HCEC 1CT (cell line): ENCODE data around the gene HMGXB4.
A peak's percentile ranks its signal among the peaks of the same experiment; 100 is the strongest.
"Not testable (repeated sequence)": the region's sequence is repeated elsewhere in the genome, so short reads cannot be mapped to it uniquely, and the experiment has no call there.

Source experiments
- DNase-seq: peaks from one replicate; pipeline ENCODE4 v3.0.0-alpha.2; 2017

Gene HMGXB4, protein sequence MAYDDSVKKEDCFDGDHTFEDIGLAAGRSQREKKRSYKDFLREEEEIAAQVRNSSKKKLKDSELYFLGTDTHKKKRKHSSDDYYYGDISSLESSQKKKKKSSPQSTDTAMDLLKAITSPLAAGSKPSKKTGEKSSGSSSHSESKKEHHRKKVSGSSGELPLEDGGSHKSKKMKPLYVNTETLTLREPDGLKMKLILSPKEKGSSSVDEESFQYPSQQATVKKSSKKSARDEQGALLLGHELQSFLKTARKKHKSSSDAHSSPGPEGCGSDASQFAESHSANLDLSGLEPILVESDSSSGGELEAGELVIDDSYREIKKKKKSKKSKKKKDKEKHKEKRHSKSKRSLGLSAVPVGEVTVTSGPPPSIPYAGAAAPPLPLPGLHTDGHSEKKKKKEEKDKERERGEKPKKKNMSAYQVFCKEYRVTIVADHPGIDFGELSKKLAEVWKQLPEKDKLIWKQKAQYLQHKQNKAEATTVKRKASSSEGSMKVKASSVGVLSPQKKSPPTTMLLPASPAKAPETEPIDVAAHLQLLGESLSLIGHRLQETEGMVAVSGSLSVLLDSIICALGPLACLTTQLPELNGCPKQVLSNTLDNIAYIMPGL

DNA sequence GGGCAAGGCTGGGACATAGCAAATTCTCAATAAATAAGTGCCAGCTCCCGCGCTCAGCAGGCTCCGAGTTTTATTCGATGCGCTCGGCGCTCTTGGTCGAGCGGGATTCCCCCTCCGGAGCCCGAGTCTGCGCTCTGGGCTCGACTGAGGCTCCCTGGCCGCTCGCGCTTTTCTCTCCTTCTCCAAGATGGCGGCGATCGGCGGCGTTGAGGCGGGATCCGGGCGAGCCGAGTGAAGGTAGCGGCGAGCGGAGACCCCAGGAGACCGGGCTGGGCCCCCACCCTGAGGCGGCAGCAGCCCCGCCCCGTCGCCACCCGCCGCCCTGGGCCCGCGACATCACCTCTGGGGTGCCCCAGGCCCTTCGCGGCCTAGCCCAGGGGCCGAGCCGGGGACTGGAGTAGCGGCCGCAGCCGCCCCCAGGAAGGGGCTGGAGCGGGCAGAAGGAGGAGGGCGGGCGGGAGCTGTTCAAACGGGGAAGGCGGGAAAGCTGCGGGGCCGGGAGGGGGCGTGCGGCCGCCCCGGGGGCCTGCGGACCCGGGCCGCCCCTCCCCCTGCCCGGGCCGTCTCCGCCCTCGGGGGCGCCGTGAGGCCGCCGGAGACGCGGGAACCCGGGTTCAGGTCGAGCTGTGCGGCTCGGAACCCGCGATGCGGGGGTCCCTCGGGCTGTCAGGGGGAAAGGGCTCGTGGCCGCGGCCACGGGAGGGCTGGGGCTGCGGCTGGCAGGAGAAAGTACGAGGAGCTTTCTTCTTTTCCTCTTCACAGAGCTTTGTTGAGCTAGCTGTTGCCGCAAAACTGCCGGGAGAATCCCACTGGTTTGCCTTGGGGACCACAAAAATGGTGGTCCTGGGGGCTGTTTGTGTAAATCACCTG is at the start of gene HMGXB4:
HMGXB4 (plus strand) TSS at position 173 of the 870 bp plus-strand sequence. CDS start 4,898 bp downstream, outside the sequence.
- peak; percentile 89 for DNase-seq

DNA sequence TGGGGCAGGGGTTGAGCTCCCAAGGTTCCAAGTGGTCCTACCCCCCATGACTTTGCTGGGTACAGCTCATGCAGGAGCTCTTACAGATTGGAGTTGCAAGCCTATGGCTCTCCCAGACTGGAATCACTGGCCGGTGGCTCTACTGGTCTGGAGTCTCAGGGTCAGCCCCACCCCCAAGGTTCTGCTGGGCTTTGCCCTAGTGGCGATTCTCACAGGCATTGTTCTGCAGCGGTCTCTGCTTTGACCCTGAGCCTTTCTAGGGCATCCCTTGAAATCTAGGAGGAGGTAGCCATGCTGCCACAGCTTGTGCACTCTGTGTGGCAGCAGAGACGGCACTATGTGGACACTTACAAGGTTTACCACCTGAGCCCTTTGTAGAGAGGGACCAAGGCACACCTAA is 49.3 kb upstream of the HMGXB4 start:
- DNase-seq, result no peak

DNA sequence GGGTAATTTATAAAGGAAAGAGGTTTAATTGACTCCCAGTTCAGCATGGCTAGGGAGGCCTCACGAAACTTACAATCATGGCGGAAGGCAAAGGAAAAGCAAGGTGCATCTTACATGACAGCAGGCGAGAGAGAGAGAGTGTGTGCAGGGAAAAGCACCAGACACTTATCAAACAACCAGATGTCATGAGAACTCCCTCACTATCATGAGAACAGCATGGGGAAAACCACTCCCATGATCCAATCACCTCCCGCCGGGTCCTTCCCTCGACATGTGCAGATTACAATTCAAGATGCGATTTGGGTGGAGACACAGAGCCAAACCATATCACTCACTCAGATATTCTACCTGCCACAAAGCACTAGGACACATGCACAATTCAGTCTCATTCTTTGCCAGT is 48.1 kb upstream of the HMGXB4 start:
- DNase-seq, result no peak

DNA sequence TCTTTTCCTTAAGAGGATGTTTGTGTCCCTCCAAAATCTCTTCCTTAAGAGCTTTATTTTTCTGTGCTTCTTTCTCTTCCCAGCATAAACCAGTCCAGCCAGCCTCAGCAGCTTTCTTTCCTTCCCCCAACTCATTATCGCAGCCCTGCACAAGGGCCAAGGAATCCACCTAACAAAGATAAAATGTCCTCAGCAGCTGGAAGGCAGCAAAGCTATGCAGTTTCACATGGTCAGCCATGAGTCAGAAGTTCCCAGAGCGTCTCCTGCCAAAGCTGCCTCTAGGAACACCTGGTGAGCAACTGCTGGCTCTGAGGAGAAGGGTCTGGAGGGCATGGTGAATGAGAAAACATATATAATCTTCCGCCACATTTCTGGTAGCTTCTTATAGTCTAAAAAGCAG is 45.3 kb upstream of the HMGXB4 start:
- peak; percentile 62 for DNase-seq

DNA sequence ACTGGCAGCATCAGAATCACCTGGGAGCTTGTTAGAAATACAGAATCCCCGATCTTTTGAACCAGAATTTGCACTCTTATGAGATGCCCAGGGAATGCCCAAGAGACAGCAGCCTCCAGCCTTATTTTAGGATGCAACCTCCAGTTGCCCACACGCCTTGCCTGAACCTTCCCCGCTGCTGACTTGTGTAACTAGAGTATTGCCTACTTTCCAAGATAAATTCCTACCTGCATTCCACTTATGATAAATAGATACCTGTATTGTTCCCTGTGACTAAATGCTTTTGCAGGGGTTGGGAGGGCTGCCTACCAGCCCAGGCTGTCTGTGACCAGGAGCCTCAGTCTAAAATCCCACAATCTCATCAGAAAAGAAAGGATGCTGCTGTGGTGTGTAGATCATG is 44.3 kb upstream of the HMGXB4 start:
- no peak for DNase-seq

DNA sequence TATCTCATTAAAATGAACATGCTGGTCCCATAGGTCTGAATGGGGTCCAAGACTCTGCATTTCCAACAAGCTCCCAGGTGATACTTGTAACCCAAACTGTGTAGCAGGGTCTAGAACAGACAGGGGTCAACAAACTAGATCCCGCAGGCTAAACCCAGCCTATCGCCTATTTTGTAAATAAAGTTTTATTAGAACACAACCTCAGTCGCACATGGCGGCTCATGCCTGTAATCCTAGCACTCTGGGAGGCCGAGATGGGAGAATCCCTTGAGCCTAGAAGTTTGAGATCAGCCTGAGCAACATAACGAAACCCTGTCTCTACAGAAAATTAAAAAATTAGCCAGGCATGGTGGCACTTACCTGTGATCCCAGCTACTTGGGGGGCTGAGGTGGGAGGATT is 42.3 kb upstream of the HMGXB4 start:
- no peak for DNase-seq

DNA sequence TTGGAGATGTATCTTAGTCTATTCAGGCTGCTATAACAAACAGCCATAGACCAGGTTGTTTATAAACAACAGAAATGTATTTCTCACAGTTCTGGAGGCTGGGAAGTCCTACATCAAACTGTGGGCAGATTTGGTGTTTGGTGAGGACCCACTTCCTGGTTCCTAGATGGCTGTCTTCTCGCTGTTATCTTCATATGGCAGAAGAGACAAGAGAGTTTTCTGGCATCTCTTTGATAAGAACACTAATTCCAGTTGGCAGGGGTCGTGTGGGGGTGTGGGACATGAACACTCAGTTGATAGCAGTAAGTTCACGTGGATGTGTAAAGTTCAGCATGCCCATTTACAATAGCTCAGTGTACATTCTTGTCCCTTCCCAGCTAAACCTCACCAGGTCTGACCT is 41.3 kb upstream of the HMGXB4 start:
- no peak for DNase-seq

DNA sequence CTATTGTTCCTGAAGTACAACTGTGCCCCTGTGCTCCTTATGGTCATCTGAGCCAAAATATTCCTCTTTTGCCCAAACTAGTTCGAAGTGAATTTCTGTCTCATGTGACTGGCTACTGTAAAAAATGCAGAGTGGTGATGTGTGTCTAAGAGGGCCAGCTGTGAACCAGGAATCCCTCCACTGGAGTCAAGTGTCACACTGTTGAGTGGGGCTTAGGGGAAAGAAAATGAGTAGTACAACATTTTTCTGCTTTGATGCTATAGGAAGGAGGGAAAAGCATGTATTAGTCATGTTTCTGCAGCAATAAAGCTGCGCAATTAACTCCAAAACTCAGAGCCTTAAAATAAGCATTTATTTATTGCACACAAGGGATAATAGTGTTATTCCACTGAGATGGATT is 39.8 kb upstream of the HMGXB4 start:
- peak; percentile 52 for DNase-seq

DNA sequence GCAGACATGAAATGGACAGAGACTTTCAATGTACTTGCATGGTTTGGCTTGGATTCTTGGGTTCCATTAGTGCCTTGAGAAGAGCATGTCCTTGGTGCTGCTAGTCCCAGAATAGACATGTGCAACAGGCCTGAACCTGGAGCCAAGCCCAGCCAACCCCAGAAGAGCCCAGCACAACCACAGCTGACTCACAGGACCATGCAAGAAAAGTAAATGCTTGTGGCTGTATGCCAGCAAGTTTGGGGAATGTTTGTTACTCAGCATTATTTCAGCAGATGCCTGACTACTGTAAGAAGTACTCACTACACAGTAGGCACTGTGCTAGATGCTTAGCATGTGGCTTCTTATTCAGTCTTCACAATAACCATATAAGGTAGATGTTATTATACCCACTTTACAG is 39.2 kb upstream of the HMGXB4 start:
- peak; percentile 55 for DNase-seq

DNA sequence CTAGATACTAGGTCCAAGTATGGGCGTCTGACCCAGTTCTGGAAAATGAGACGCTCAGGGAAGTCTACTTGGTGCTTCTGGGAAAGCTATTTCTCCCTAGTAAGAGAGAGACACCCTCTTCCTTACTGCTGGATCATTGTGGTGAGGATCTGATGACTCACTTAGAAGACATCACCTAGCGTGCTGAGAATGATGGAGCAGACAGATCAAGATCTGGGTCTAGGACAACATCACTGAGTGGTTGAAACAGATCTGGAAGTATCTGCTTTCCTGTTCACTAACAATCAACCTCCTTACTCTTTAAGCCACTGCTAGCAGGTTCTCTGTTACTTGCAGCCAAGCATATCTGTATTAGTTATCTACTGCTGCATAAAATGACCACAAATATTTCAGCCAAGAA is 38.3 kb upstream of the HMGXB4 start:
- peak; percentile 74 for DNase-seq

DNA sequence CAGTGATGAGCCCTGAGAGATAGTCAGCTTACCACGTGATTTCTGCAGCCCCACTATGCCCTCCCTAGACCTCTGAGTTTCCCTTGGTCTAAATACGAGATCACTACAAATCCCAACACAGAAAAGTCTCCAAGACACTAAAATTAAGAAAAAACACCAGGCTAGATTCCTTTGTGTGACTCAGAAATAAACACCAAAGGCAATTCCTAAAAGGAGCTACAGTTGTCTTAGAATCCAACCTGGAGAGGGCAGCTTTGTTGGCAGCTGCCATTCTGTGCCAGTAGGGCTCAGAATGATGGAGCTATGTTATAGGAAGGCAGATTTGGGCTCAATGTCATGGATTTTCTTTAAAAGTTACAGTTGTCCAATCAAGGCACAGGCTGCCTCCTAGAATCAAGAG is 37.1 kb upstream of the HMGXB4 start:
- no peak for DNase-seq

DNA sequence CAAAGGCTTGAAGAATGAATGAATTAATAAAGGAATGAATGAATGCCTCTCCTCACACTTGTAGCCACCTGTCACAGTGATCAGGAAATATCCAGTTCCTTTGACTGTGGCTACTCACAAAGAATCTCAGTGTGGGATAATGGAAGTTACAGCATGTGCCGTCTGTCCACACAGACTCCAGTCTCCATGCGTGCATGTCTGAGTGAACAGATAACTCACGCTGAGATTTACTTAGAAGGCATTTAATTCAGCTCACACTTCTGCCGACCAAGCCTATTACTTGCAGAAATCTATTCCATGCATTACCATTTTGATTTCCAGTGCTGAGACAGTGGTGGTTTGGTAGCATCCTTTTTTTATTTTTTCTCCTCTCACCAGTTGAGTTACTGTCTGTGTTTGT is 32.3 kb upstream of the HMGXB4 start:
- no peak for DNase-seq

DNA sequence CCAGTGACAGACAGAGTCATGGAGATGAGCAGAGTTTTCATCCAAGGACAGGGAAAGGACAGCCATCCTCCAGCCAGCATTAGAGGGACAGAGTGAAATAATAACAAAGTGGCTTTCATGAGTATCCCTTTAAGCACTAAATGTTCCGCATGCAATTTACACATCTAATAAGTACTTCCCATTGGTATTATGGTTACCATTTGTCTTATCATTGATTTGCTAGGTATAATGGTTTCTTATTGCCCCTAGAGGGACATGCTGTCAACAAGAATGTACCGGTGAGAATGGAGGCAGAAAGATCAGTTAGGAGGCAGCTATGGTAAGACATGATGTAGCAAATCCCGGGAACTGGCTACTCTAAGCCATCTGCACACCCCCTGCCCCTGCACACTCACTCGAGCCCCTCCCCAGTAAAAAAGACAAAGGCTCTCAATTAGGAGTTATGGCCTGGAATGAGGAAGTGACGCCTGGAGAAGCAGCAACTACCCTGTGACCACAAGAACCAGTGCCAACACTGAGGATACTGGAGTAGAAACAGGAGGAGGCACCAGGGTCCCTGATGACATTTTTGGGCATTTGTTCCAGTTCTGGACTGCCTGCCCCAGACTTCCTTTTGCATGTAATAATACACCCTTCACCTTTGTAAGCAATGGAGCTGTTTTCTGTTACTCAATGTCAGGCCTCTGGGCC is 30.2 kb upstream of the HMGXB4 start:
- DNase-seq, result no peak

DNA sequence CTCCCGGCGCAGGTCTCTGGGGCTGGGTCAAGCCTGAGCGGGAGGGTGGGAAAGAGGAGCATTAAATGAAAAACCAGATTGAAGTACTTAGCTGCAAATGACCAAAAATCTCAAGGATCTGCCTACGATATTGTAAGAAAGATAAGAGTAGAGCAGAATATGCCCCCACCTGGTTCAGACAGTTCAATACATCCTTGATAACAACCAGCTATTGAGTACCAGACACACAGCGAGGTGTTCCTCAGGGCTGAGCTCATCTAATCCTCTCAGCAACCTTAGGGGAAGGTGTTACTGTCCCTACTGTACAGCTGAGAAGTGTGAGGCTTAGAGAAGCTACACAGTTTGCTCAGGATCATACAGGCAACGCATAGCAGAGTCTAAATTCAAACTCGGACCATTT is 27.4 kb upstream of the HMGXB4 start:
- DNase-seq, result no peak

DNA sequence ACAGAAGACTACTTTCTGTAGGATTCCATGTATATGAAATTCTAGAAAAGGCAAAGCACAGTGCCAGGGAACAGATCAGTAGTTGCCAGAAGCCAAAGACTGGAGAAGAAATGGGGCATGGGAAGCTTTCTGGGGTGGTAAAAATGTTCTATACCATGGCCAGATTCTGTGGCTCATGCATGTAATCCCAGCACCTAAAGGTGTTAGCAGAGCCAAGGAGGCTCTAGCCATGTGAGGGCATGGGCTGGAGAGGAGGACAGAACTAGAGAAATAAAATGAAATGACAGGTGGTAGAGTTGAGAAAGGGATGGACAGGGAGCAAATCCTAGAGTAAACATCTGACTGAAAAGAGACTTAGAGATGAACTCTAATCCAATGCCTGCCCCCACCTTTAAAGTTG is 26.9 kb upstream of the HMGXB4 start:
- no peak for DNase-seq

DNA sequence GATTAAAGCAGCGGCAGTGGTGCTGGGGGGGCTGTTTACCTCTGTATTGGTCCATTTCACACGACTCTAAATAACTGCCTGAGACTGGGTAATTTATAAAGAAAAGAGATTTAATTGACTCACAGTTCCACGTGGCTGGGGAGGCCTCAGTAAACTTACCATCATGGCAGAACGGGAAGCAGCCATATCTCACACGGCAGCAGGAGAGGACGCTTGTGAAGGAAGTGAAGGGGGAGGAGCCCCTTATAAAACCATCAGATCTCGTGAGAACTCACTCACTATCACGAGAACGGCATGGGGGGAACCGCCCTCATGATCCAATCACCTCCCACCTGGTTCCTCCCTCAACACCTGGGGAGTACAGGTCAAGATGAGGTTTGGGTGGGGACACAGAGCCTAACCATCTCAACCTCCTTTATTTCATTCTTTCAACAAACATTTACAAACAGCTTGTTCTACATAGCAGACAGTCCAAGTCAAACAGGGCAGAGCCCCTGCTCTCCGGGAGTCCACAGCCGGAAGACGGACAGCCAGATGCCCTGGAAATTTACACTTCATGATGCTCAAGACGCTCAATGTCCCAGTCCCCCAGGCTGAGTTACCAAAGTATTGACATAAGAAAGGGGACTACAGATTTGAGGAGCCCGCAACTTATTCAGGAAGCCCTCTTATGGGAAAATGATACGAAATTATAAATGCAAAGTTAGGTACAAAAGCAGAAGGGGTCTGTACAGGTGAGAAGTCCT is 26.3 kb upstream of the HMGXB4 start:
- no peak for DNase-seq

DNA sequence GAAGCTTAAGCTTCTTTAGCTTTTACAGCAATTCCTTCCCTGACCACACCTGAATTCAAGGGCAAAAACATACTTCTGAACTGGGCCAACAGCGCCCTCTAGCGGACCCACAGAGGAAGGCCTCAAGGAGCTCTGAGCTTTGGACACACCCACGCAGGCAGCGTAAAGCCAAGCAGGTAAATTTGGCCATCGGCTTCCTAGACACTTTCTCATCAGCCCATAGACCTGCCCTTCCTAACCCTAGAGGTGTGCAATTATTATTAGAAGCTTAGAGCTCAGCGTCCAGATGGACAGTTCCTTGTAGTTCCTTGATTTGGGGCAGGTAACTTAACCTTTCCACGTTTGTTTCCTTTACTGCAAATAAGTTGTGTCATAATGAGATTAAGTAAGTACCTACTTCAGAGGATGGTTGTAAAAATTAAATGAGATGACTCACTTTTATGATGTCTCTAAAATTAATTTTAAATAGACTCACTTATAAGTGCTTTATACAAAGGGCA is 25.7 kb upstream of the HMGXB4 start:
- DNase-seq, result peak; percentile 47

DNA sequence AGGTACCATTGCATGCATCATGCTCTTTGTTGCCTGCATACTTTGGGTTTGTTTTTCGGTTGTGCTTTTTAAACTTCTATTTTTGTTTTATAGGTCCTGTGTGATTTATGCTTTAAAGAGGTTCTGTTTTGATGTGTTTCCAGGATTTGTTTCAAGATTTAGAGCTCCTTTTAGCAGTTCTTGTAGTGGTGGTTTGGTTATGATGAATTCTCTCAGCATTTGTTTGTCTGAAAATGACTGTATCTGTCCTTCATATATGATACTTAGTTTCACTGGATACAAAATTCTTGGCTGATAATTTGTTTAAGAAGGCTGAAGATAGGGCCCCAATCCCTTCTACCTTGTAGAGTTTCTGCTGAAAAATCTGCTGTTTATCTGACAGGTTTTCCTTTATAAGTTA is 18.5 kb upstream of the HMGXB4 start:
- not testable (repeated sequence) for DNase-seq

DNA sequence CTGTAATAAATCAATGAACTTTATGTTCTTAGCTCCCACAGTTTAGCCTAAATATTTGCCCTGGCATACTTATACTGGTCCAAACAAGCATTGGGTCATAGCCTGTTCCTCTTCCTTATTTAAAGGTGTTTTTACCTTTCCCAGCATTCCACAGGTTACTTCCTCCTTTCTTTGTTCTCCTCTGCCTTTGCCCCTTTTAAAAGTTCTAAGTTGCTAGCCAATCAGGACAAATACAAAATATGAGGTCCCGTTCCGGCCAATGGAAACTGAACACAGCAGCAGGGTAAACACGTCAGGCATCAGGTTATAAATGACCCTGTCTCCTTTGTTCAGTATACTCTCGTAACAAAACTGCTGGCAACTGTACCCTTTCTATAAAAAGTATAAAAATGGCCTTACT is 12.8 kb upstream of the HMGXB4 start:
- DNase-seq, result not testable (repeated sequence)

DNA sequence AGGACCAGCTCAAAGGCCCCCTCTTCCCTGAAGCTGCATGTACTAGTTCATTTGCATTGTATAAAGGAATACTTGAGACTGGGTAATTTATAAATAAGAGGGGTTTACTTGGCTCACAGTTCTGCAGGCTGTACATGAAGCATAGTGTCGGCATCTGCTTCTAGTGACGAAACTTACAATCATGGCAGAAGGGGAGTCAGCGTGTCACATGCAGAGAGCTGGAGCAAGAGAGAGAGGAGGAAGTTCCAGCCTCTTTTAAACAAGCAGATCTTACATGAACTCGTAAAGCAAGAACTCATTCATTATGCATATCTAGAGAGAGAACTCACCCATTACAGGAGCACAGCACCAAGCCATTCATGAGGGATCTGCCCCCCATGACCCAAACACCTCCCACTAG is 7.1 kb upstream of the HMGXB4 start:
- no peak for DNase-seq

DNA sequence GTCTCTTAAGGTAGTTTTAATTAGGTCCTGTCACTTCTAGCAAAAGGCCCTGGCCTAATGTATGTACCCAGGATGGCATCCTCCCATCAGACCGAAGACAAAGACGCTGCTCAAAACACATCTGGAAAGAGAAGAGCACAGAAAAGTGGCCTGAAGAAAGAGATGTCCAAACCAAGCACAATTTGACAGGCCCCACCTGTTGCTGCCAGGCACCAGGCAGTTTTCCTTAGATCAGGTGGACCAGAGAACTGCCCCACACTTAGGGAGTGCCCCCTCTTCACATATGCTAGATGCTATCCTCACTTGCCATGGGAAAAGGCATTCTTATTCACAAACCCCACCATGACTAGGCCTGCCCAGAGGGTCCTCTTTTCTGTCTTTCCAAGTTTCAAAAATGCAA is 3.3 kb upstream of the HMGXB4 start:
- DNase-seq, result no peak

DNA sequence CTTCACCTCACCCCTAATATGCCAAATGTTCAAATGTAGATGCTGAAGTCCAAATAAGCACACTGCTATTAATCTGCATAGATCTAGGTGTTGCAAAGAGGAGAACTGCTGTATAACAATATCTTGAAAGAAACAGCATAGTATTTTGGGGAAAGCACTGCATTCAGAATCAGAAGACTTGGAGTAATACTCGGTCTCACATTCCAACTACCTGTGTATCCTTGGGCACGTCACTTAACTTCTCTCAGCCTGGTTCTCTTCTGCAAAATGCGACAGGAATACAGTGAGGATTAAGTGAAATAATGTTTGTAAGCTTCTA is 332 bp upstream of the HMGXB4 start:
- DNase-seq, result no peak
